T-helper 22 cell (primary cell): ENCODE data around the gene MIA3.
"Not testable (repeated sequence)": the region's sequence is repeated elsewhere in the genome, so short reads cannot be mapped to it uniquely, and the experiment has no call there.

ENCODE experiments used
- DNase-seq: peaks from one replicate; pipeline ENCODE4 v3.0.0-alpha.2; 2020; ENCODE audit warnings: low read depth

Gene MIA3

GRCh38 chr1:222669107-222669506 is 51.2 kb downstream of the MIA3 start:
- DNase-seq: not testable (repeated sequence)

GRCh38 chr1:222670110-222670509 is 52.2 kb downstream of the MIA3 start:
- DNase-seq: no peak

- no peak for DNase-seq
Measured at GRCh38 chr1:222680080-222680479, 62.2 kb downstream of the MIA3 start.

- DNase-seq: no peak
Measured at GRCh38 chr1:222691016-222691415, 73.1 kb downstream of the MIA3 start.

GRCh38 chr1:222694927-222695326 is 77.0 kb downstream of the MIA3 start:
- DNase-seq: no peak

GRCh38 chr1:222696741-222697140 is 78.8 kb downstream of the MIA3 start:
- DNase-seq: no peak

- no peak for DNase-seq
Measured at GRCh38 chr1:222697203-222697602, 79.3 kb downstream of the MIA3 start.

GRCh38 chr1:222697826-222698225 is 79.9 kb downstream of the MIA3 start:
- no peak for DNase-seq

GRCh38 chr1:222702210-222702609 is 84.3 kb downstream of the MIA3 start:
- DNase-seq: no peak

- DNase-seq: no peak
Measured at GRCh38 chr1:222704260-222704659, 86.4 kb downstream of the MIA3 start.

- DNase-seq: no peak
Measured at GRCh38 chr1:222706815-222707214, 88.9 kb downstream of the MIA3 start.

GRCh38 chr1:222709700-222710153 is 91.8 kb downstream of the MIA3 start:
- DNase-seq: no peak

GRCh38 chr1:222711319-222712252 is 93.7 kb downstream of the MIA3 start:
- DNase-seq: peak; percentile 42

- peak; percentile 85 for DNase-seq
Measured at GRCh38 chr1:222712253-222713090, 94.6 kb downstream of the MIA3 start, which contains the start of the genes AIDA and BROX. Gene AIDA, minus strand, starts transcription at chr1:222712491. Its CDS starts 174 bp downstream, at chr1:222712317. Gene BROX, plus strand, starts transcription at chr1:222712564. Its CDS starts 3,136 bp downstream, at chr1:222715700.

- peak; percentile 92 for DNase-seq
Measured at GRCh38 chr1:222713091-222713961, 95.4 kb downstream of the MIA3 start.

- DNase-seq: no peak
Measured at GRCh38 chr1:222716393-222716792, 98.5 kb downstream of the MIA3 start.
